GM12878 (cell line): ENCODE data around the gene MICALL1. TPM values are rescaled to one million over a fixed set of nuclear protein-coding genes. Genes with fewer than 3 reads are reported as not detected.

Source experiments
- ATAC-seq: fragments of 200-7000 bp; cut with Tn5 transposase; 3 replicates; pipeline ENCODE4 v1.9.1; 2020; ENCODE audit warnings: mild to moderate bottlenecking, moderate library complexity
- BruUV-seq: library from RNA; stranded (reverse); fragments of 400-500 nt; replicated peaks from 2 replicates; lab custom pipeline; 2021; lab: Mats Ljungman, UMichigan
- CTCF ChIA-PET: fragments of 300-600 bp; sonication (Branson Sonifier 250); formaldehyde crosslinking; extraction: SDS; loops from one replicate; lab custom pipeline; 2021; ENCODE audit warnings: inconsistent platforms; lab: Yijun Ruan, JAX
- POLR2A ChIA-PET: fragments of 350-600 bp; formaldehyde crosslinking; extraction: SDS; loops from one replicate; lab custom pipeline; 2021; ENCODE audit warnings: inconsistent platforms; lab: Charles Lee
- RAD21 ChIA-PET: fragments of 300-600 bp; sonication (Branson Sonifier 250); formaldehyde crosslinking; loops from one replicate; lab custom pipeline; 2023; ENCODE audit warnings: antibody characterized with exemption; ENCODE audit not compliant: unreplicated experiment; lab: Charles Lee
- SMC1A ChIA-PET: fragments of 300-600 bp; sonication (Branson Sonifier 250); formaldehyde crosslinking; loops from one replicate; lab custom pipeline; 2023; ENCODE audit not compliant: unreplicated experiment, uncharacterized antibody; lab: Charles Lee
- DNase-seq: peaks from one replicate; pipeline ENCODE4 v3.0.0-alpha.2; 2011; ENCODE audit warnings: low read depth, low spot score
- FAIRE-seq: peaks from 3 replicates; lab custom pipeline; 2011; peaks lifted over from hg19 to GRCh38; lab: Jason Lieb, UNC
- H2AFZ ChIP-seq: 2 replicates; pipeline ENCODE4 v1.6.0; 2011; ENCODE audit warnings: low read depth, low read length, control low read depth; ENCODE audit not compliant: control insufficient read depth
- H3K27ac ChIP-seq: 2 replicates; pipeline ENCODE4 v1.5.1; 2011; ENCODE audit warnings: control low read depth; ENCODE audit not compliant: control insufficient read depth, insufficient read depth
- H3K27me3 ChIP-seq, 2 experiments: replicated peaks in 1 of 2; 2 replicates each; pipeline versions ENCODE4 v1.6.0 to v1.6.1; 2011; ENCODE audit warnings: low read length in 1 of 2; ENCODE audit not compliant: control insufficient read depth in 2 of 2, insufficient read depth in 2 of 2
- H3K36me3 ChIP-seq, 2 experiments: 2 replicates each; pipeline ENCODE4 v1.5.1; 2011; ENCODE audit warnings: low read length in 1 of 2; ENCODE audit not compliant: control insufficient read depth in 2 of 2, insufficient read depth in 2 of 2
- H3K4me1 ChIP-seq: 2 replicates; pipeline ENCODE4 v1.6.1; 2011; ENCODE audit warnings: mild to moderate bottlenecking, low read length, moderate library complexity, mixed read lengths; ENCODE audit not compliant: control insufficient read depth, insufficient read depth
- H3K4me2 ChIP-seq: 2 replicates; pipeline ENCODE4 v1.6.0; 2011; ENCODE audit warnings: control low read depth; ENCODE audit not compliant: control insufficient read depth, insufficient read depth
- H3K4me3 ChIP-seq: fragments of 200-600 bp; sonication (generic); 2 replicates; pipeline ENCODE4 v1.5.1; 2016
- H3K79me2 ChIP-seq: 2 replicates; pipeline ENCODE4 v1.6.0; 2011; ENCODE audit warnings: low read length; ENCODE audit not compliant: control insufficient read depth, insufficient read depth
- H3K9ac ChIP-seq: 2 replicates; pipeline ENCODE4 v1.8.0; 2011; ENCODE audit warnings: low read length, control low read depth, mixed read lengths; ENCODE audit not compliant: control insufficient read depth, insufficient read depth
- H3K9me3 ChIP-seq: replicated peaks from 3 replicates; pipeline ENCODE4 v1.5.1; 2011; ENCODE audit warnings: mild to moderate bottlenecking, low read length; ENCODE audit not compliant: control insufficient read depth, insufficient read depth
- H4K20me1 ChIP-seq: 2 replicates; pipeline ENCODE4 v1.6.0; 2011; ENCODE audit not compliant: control insufficient read depth, insufficient read depth
- CBFB ChIP-seq: IDR thresholded peaks from 2 replicates; pipeline ENCODE4 v1.6.1; 2016; ENCODE audit warnings: antibody characterized with exemption, low read depth
- FOXM1 ChIP-seq: IDR thresholded peaks from 2 replicates; pipeline ENCODE4 v1.6.1; 2012; ENCODE audit warnings: low read depth, mild to moderate bottlenecking, inconsistent platforms, low read length, moderate library complexity
- MYC ChIP-seq: IDR thresholded peaks from 2 replicates; pipeline ENCODE4 v1.6.1; 2011; ENCODE audit warnings: mild to moderate bottlenecking, low read length, moderate library complexity, inconsistent platforms; ENCODE audit not compliant: insufficient read depth, insufficient replicate concordance, insufficient read length, severe bottlenecking
- POLR2AphosphoS2 ChIP-seq: IDR thresholded peaks from 2 replicates; pipeline ENCODE4 v1.6.1; 2011; ENCODE audit warnings: low read depth, mild to moderate bottlenecking, low read length, improper control_type of control experiment, moderate library complexity
- RAD21 ChIP-seq: IDR thresholded peaks from 2 replicates; pipeline ENCODE4 v1.6.1; 2011; ENCODE audit warnings: mild to moderate bottlenecking, low read depth, low read length, moderate library complexity; ENCODE audit not compliant: insufficient read depth
- WGBS: methylation state at CpG from one replicate; pipeline ENCODE4 v1.1.6; 2016; ENCODE audit warnings: low lambda C conversion rate; ENCODE audit not compliant: insufficient replicate concordance, insufficient coverage; ENCODE audit errors: missing lambda C conversion rate; 5-methylcytosine and 5-hydroxymethylcytosine counted together
- in situ Hi-C: fragments of 300-500 bp; cut with MboI; formaldehyde crosslinking; loops from 9 replicates; pipeline ENCODE4 v1.14.3; 2018; ENCODE audit warnings: mixed read lengths
- intact Hi-C: fragments of 100-400 bp; cut with micrococcal nuclease; formaldehyde crosslinking; loops from one replicate; pipeline ENCODE4 v1.14.2; 2022; ENCODE audit not compliant: unreplicated experiment
- polyA plus RNA-seq, 11 experiments: library from polyadenylated mRNA; depleted of rRNA in 4 of 11; unstranded in 6 of 11; stranded (reverse) in 5 of 11; fragments of >200 nt; fragmentation: Nextera tagmentation in 4 of 11; fragmentation: Illumina TruSeq in 1 of 11; extraction: Ambion mirVana in 4 of 11; extraction: Trizol in 1 of 11; gene quantifications; 1 replicate in 1 of 11; 2 replicates in 10 of 11; pipeline versions ENCODE4 v1.2.1 to v1.2.3, GENCODE V29; 2011 to 2016; ENCODE audit warnings: inconsistent platforms in 2 of 11, missing spikeins in 2 of 11, low read depth in 1 of 11
- total RNA-seq, 4 experiments: library from RNA; depleted of rRNA in 3 of 4; stranded (reverse); fragments of >200 nt in 3 of 4; fragmentation: Illumina TruSeq in 1 of 4; extraction: Trizol in 1 of 4; gene quantifications; 2 replicates each; pipeline versions ENCODE4 v1.2.1 to v1.2.3, GENCODE V29; 2013 to 2021
- TF ChIP-seq, protein P1 (sequence below): fragments of 450-650 bp; IDR thresholded peaks from 2 replicates; pipeline ENCODE4 v1.6.1; 2017; ENCODE audit warnings: mild to moderate bottlenecking
- TF ChIP-seq, protein P2 (sequence below): fragments of 450-650 bp; formaldehyde crosslinking; IDR thresholded peaks from 2 replicates; pipeline ENCODE4 v1.5.0; 2022; ENCODE audit warnings: mild to moderate bottlenecking, missing genetic modification characterization

The MICALL1 gene
- total and polyA plus RNA-seq, 10 of the 15 experiments (the other 5 are each of a cell fraction or from before 2014, with no cell fraction given), result 0.72 to 30.7 (median 7.8) TPM

DNA sequence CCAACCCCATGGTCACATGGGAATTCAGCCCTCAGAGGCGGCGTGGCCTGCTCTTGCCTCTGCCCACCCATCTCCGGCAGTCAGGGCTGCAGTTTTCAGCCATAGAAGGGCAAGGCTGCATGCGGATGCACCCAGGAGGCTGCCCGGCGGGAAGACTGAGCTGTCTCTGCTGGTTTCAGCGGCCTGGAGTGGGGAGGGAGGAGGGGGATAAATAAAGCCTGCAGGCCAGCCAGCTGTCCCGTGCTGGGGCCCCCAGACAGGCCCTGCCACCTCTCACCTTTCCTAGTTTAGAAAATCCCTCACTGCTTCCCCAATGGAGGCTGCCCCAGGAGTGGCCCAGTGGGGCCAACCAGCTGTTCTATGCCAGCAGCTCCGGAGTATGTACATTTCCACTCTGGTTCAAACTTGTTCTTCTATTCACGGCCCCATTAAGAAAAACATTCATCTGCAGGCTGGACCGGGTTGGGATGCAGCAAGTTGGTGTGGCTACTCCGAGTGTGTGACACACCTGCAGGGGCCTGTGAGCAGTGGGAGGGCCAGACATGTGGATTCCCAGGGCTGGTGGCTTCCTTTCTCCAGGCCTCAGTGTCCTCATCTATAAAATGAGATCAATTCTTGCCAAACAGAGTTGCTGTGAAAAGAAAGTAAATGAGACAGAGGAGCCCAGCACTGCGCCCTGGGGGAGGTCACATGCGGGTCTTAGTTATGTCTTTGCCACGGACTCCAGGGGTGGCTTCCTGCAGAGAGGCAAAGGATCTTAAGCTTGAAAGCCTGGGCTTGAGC, 5.0 kb downstream of the MICALL1 start:
- WGBS, result 86% methylated on average over 15 of the region's 15 CpGs
- Histone ChIP-seq H3K79me2 (peaks cover 2% of the 10 kb centered on the region; the same call in 1 of the 2 replicates), H3K27me3 (no peaks in the 10 kb centered on the region), H3K4me2 (no peak overlapping the region), H4K20me1 (no peaks in the 10 kb centered on the region), H3K36me3 (no peaks in the 10 kb centered on the region), H2AFZ (no peak overlapping the region), H3K9ac (no peak overlapping the region), H3K27ac (no peak overlapping the region), H3K4me3 (no peak overlapping the region), H3K4me1 (no peaks in the 10 kb centered on the region), H3K9me3 (no peaks in the 10 kb centered on the region)
- no peak for TF ChIP-seq CBFB
- no peak for TF ChIP-seq FOXM1
- TF ChIP-seq, protein P1, sequence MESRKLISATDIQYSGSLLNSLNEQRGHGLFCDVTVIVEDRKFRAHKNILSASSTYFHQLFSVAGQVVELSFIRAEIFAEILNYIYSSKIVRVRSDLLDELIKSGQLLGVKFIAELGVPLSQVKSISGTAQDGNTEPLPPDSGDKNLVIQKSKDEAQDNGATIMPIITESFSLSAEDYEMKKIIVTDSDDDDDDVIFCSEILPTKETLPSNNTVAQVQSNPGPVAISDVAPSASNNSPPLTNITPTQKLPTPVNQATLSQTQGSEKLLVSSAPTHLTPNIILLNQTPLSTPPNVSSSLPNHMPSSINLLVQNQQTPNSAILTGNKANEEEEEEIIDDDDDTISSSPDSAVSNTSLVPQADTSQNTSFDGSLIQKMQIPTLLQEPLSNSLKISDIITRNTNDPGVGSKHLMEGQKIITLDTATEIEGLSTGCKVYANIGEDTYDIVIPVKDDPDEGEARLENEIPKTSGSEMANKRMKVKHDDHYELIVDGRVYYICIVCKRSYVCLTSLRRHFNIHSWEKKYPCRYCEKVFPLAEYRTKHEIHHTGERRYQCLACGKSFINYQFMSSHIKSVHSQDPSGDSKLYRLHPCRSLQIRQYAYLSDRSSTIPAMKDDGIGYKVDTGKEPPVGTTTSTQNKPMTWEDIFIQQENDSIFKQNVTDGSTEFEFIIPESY, result no peak
- no peak for TF ChIP-seq MYC
- TF ChIP-seq POLR2AphosphoS2, result no peak
- no peak for TF ChIP-seq RAD21
- TF ChIP-seq, protein P2, sequence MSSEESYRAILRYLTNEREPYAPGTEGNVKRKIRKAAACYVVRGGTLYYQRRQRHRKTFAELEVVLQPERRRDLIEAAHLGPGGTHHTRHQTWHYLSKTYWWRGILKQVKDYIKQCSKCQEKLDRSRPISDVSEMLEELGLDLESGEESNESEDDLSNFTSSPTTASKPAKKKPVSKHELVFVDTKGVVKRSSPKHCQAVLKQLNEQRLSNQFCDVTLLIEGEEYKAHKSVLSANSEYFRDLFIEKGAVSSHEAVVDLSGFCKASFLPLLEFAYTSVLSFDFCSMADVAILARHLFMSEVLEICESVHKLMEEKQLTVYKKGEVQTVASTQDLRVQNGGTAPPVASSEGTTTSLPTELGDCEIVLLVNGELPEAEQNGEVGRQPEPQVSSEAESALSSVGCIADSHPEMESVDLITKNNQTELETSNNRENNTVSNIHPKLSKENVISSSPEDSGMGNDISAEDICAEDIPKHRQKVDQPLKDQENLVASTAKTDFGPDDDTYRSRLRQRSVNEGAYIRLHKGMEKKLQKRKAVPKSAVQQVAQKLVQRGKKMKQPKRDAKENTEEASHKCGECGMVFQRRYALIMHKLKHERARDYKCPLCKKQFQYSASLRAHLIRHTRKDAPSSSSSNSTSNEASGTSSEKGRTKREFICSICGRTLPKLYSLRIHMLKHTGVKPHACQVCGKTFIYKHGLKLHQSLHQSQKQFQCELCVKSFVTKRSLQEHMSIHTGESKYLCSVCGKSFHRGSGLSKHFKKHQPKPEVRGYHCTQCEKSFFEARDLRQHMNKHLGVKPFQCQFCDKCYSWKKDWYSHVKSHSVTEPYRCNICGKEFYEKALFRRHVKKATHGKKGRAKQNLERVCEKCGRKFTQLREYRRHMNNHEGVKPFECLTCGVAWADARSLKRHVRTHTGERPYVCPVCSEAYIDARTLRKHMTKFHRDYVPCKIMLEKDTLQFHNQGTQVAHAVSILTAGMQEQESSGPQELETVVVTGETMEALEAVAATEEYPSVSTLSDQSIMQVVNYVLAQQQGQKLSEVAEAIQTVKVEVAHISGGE (CRISPR knock-in tag), result no peak
- ChIA-PET SMC1A (interaction anchor here (0.7 kb wide), 1 partner anchor 15 kb away, joined by 3 read pairs; no protein-coding TSS in a partner anchor), CTCF (interaction anchor here (0.7 to 1.5 kb wide), 2 partner anchors 7 to 13 kb away, joined by 3 read pairs; no protein-coding TSS in a partner anchor), POLR2A (interaction anchor here (0.5 kb wide), 2 partner anchors 31 to 44 kb away, joined by 3 to 4 read pairs; no protein-coding TSS in a partner anchor), RAD21 (no interaction called here)
- intact Hi-C loops (no loop called here), in situ Hi-C loops (no loop called here)
- ATAC-seq (no peak), DNase-seq (no peak), FAIRE-seq (no peak)
- BruUV-seq, result no TSS peak
